Measurements from ENCODE around the gene MTPN. TPM values are rescaled to one million over a fixed set of nuclear protein-coding genes. Genes with fewer than 3 reads are reported as not detected.

Gene MTPN
- total RNA-seq, 2 experiments from 2014 or later = 88.4 to 94.0 TPM

GRCh38 chr7:135976312-135977006 lies 700 bp downstream of the MTPN start:
- Mint-ChIP-seq H3K36me3 (ENCODE audit: low read depth) (peaks cover 46% of the 10 kb centered on the region), H3K27ac (peak overlapping the region; percentile 92), H3K27me3 (no peaks in the 10 kb centered on the region), H3K9me3 (no peaks in the 10 kb centered on the region), H3K4me1 (ENCODE audit: low read depth) (peaks cover 85% of the 10 kb centered on the region), H3K4me3 (peak overlapping the region; percentile 92)
- intact Hi-C loops (cut with DNase I, micrococcal nuclease) = loop anchor here (1.0 to 5.0 kb wide), 7 partner anchors 14 to 1849 kb away; partner anchors contain the start of genes CNOT4 (in 2 of the 2), STMP1 (in 2 of the 2), LRGUK (in 1 of the 2) and WDR91 (in 1 of the 2)
- no peak for TF ChIP-seq CTCF (IDR thresholded peaks at IDR 0.05)
- peak overlapping the region; percentile 90 for H3K4me3 ChIP-seq (ENCODE audit: low read length)
- no peaks in the 10 kb centered on the region for H3K9me3 ChIP-seq (ENCODE audit: control insufficient read depth in 1 of 2, insufficient read depth in 1 of 2, low read length in 2 of 2)
- no peaks in the 10 kb centered on the region for H3K27me3 ChIP-seq (ENCODE audit: control insufficient read depth in 1 of 2, insufficient read depth in 2 of 2, low read length in 2 of 2)
- H3K27ac ChIP-seq (ENCODE audit: low read depth in 1 of 2, low read length in 2 of 2) = peak overlapping the region; percentile 90 to 91
- peaks cover 54% of the 10 kb centered on the region for H3K4me1 ChIP-seq (ENCODE audit: insufficient read depth, low read length)
- POLR2A ChIA-PET = interaction anchor here (0.7 kb wide), 1 partner anchor 10 kb away, joined by 5 read pairs; no protein-coding TSS in a partner anchor
- H3K36me3 ChIP-seq (ENCODE audit: insufficient read depth, low read length) = peaks cover 26% of the 10 kb centered on the region
- DNase-seq = peak in 10 of 14 experiments; percentile 10 to 68 (median 29)
- peak; percentile 21 for ATAC-seq (ENCODE audit: poor library complexity)
- CTCF ChIA-PET = no interaction called here

- peak overlapping the region; percentile 92 for H3K4me3 Mint-ChIP-seq
- H3K27me3 ChIP-seq (ENCODE audit: control insufficient read depth in 1 of 2, insufficient read depth in 2 of 2, low read length in 2 of 2) = no peaks in the 10 kb centered on the region
- no peak for ATAC-seq (ENCODE audit: poor library complexity)
- peaks cover 33% of the 10 kb centered on the region for H3K36me3 ChIP-seq (ENCODE audit: insufficient read depth, low read length)
- intact Hi-C loops (cut with DNase I, micrococcal nuclease) = loop anchor here in 1 of 2 experiments (5.0 kb wide), 3 partner anchors 463 to 1848 kb away; partner anchors contain the start of genes CNOT4, LRGUK and WDR91
- H3K36me3 Mint-ChIP-seq (ENCODE audit: low read depth) = peaks cover 52% of the 10 kb centered on the region
- peak overlapping the region; percentile 92 for H3K27ac Mint-ChIP-seq
- no peak for DNase-seq
- H3K27me3 Mint-ChIP-seq = no peaks in the 10 kb centered on the region
- TF ChIP-seq CTCF (IDR thresholded peaks at IDR 0.05) = no peak
- H3K4me3 ChIP-seq (ENCODE audit: low read length) = peak overlapping the region; percentile 90
- H3K27ac ChIP-seq (ENCODE audit: low read depth in 1 of 2, low read length in 2 of 2) = no peak overlapping the region
- POLR2A ChIA-PET = no interaction called here
- CTCF ChIA-PET = no interaction called here
- H3K9me3 Mint-ChIP-seq = no peaks in the 10 kb centered on the region
- H3K9me3 ChIP-seq (ENCODE audit: control insufficient read depth in 1 of 2, insufficient read depth in 1 of 2, low read length in 2 of 2) = no peaks in the 10 kb centered on the region
- H3K4me1 Mint-ChIP-seq (ENCODE audit: low read depth) = peaks cover 80% of the 10 kb centered on the region
- peaks cover 48% of the 10 kb centered on the region for H3K4me1 ChIP-seq (ENCODE audit: insufficient read depth, low read length)
These were observed 2.0 kb downstream of the MTPN start for GRCh38 chr7:135975166-135975565.

GRCh38 chr7:135974667-135975066 lies 2.5 kb downstream of the MTPN start:
- no peaks in the 10 kb centered on the region for H3K27me3 Mint-ChIP-seq
- no peak for TF ChIP-seq CTCF (IDR thresholded peaks at IDR 0.05)
- ATAC-seq (ENCODE audit: poor library complexity) (no peak), DNase-seq (no peak)
- Histone ChIP-seq H3K27me3 (ENCODE audit: control insufficient read depth in 1 of 2, insufficient read depth in 2 of 2, low read length in 2 of 2) (no peaks in the 10 kb centered on the region), H3K9me3 (ENCODE audit: control insufficient read depth in 1 of 2, insufficient read depth in 1 of 2, low read length in 2 of 2) (no peaks in the 10 kb centered on the region), H3K36me3 (ENCODE audit: insufficient read depth, low read length) (peaks cover 35% of the 10 kb centered on the region), H3K4me1 (ENCODE audit: insufficient read depth, low read length) (peaks cover 43% of the 10 kb centered on the region), H3K4me3 (ENCODE audit: low read length) (no peak overlapping the region), H3K27ac (ENCODE audit: low read depth in 1 of 2, low read length in 2 of 2) (no peak overlapping the region)
- CTCF ChIA-PET = no interaction called here
- intact Hi-C loops (cut with DNase I, micrococcal nuclease) = loop anchor here in 1 of 2 experiments (5.0 kb wide), 3 partner anchors 462 to 1847 kb away; partner anchors contain the start of genes CNOT4, LRGUK and WDR91
- peaks cover 80% of the 10 kb centered on the region for H3K4me1 Mint-ChIP-seq (ENCODE audit: low read depth)
- no peaks in the 10 kb centered on the region for H3K9me3 Mint-ChIP-seq
- peak overlapping the region; percentile 92 for H3K27ac Mint-ChIP-seq
- H3K36me3 Mint-ChIP-seq (ENCODE audit: low read depth) = peaks cover 56% of the 10 kb centered on the region
- peak overlapping the region; percentile 80 for H3K4me3 Mint-ChIP-seq
- POLR2A ChIA-PET = no interaction called here

All from CD4-positive, alpha-beta T cell (primary cell).